HG03432 (cell line): ENCODE data around the gene PLOD1.
"Not testable (repeated sequence)": the region's sequence is repeated elsewhere in the genome, so short reads cannot be mapped to it uniquely, and the experiment has no call there.

Source experiments
- ATAC-seq: cut with Tn5 transposase; IDR thresholded peaks from one replicate; pipeline ENCODE4 v1.9.1; 2021; ENCODE audit warnings: mild to moderate bottlenecking, moderate library complexity; ENCODE audit not compliant: unreplicated experiment

PLOD1 gene

DNA sequence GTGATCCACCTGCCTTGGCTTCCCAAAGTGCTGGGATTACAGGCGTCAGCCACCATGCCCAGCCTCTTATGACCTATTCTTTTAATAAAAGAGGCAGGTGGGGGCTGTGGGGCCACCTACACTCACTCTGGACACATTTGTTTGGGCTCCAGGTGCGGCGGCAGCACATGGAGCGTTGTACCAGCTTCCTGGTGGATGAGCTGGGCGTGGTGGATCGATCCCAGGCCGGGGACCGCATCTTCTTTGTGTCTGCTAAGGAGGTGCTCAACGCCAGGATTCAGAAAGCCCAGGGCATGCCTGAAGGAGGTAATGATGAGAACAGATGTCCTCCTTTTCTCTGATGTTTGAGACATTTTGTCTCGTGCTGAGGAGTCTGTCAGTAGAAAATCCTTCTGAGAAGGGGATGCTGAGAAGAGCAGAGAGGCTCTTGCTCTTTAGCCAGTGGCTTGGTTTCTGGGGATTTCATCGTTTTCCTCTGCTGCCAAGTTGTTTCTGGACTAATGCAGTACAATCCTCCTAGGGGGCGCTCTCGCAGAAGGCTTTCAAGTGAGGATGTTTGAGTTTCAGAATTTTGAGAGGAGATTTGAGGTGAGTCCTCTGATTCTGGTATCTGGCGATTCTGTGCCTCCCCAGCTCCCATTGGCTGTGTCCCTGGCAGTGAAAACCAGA is 66.9 kb downstream of the PLOD1 start:
- ATAC-seq, result no peak

DNA sequence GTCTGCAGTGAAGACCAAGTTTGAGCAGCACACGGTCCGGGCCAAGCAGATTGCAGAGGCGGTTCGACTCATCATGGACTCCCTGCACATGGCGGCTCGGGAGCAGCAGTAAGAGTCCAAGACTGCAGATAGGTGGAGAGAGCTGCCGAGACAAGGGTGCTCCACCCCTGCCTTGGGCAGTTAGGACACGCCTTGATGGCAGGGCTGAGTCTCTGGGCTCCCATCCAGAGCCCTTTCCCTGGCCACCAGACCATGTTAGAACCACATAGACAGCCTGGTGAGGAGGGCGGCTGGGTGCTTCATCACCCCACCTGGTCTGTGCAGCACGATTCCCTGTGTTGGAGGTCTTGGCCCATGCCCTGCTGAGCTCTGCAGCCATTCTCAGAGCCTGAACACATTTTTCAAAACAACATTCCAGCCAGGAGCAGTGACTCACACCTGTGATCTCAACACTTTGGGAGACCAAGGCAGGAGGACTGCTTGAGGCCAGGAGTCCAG is 67.5 kb downstream of the PLOD1 start:
- no peak for ATAC-seq

GRCh38 chr1:12003762-12004161 is 69.2 kb downstream of the PLOD1 start:
- ATAC-seq, result no peak

DNA sequence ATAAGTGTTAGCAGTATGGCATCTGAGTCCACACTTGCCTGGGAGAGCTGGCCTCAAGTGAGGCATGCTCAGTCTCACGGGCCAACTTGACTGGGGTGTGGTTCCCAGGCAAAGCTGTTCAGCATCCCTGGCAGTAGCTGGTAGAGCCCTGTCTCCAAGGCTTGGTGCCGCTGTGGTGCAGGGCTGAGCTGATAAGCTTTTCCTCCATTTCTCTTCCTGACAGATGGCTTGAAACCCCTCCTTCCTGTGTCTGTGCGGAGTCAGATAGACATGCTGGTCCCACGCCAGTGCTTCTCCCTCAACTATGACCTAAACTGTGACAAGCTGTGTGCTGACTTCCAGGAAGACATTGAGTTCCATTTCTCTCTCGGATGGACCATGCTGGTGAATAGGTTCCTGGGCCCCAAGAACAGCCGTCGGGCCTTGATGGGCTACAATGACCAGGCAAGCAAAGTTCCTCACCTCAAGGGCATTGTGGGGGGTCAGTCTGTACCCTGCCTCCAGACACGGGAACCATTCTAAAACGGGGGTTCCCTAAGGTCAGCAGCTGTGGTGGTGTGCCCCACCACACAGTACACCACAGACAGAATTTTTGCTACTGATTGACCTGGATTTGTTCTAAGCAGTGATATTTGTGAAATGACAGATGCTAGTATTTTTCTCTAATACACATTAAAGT is 71.1 kb downstream of the PLOD1 start:
- no peak for ATAC-seq

DNA sequence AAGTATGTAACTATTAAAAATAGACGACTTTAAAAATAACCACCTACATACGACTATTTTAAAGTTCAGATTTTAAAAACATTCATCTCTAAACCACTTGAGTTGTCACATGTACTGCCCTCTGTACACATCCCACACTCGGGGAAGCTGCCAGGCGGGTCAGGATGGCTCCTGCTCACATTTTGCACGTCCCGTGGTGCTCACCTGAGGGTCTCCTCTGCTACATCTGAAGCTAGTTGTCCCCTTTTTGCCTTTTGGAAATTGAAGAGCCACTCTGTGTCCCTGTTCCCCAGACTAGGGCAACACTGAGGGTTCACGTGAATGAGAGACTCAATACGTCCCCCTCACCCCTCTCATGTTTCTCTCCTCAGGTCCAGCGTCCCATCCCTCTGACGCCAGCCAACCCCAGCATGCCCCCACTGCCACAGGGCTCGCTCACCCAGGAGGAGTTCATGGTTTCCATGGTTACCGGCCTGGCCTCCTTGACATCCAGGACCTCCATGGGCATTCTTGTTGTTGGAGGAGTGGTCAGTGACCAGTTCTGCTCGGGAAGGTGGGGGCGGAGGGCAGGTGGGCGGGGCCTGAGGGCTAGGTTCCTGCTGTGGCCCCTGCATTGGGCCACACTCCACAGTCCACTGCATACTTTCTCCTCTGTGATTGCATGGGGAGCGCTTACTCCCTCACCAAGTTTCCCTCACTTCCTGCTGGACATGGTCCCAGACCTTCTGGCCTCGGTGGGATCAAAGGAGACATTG is 71.8 kb downstream of the PLOD1 start:
- no peak for ATAC-seq

- ATAC-seq, result no peak
These were observed 72.7 kb downstream of the PLOD1 start for GRCh38 chr1:12007204-12007603.

GRCh38 chr1:12008355-12008754 is 73.8 kb downstream of the PLOD1 start:
- ATAC-seq, result not testable (repeated sequence)

DNA sequence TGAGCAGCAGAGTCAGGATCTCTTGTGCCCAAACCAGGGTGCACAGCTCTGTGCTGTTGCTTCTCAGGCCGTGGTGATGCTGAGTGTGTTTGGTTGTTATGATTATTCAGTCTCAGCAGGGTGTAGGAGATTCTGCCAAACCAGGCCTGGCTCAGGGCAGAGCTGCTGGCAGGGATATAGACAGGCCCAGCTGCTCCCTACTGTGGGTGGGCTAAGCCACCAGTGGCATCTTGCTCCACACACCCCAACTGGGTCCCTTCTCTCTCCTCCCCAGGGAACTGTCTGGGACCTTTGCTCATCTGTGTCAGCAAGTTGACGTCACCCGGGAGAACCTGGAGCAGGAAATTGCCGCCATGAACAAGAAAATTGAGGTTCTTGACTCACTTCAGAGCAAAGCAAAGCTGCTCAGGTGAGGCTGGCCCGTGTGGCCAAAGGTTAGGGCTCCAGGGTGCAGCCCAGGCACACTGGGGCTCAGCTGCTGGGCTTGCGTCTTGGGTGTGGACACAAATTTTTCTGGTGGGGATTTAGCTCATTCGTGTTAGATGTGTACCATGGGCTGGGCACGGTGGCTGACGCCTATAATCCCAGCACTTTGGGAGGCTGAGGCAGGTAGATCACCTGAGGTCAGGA is 74.9 kb downstream of the PLOD1 start:
- no peak for ATAC-seq

DNA sequence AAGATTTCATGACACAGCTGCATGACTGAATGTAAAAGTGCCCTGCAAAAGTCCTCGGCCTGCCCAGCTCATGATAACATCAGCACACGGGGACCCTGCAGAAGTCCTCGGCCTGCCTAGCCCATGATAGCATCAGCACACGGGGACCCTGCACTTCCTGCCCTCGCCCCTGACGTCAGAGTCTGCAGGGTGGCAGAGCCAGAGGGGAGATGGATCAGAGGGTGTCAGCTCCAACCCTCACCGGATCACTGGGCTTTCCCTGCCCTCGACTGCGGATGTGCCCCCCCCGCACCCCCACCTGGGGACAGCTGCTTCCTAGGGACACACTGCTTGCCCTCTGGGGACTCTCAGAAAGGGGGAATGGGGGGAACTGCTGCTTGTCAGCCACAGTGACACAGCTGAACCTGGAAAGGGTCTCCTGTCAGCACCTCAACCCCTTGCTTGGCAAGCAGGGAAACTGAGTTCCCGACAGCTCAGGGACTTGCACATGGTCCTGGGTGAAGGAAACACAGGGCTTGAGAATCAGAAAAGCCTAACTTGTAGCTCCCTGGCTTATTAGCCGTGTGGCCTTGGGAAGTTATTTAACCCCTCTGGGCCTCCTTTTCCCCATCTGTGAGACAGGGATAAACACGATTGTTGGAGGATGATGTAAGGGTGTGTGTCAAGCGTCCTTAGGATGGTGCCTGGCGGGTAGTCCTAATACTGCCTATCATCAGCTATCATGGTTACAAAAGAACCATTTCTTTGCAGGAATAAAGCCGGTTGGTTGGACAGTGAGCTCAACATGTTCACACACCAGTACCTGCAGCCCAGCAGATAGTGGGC is 76.4 kb downstream of the PLOD1 start:
- ATAC-seq, result no peak

- no peak for ATAC-seq
These were observed 77.5 kb downstream of the PLOD1 start for GRCh38 chr1:12011998-12012397.

GRCh38 chr1:12012560-12013316 is 78.2 kb downstream of the PLOD1 start:
- no peak for ATAC-seq

- no peak for ATAC-seq
These were observed 79.8 kb downstream of the PLOD1 start for GRCh38 chr1:12014141-12014991.

GRCh38 chr1:12015001-12015491 is 80.5 kb downstream of the PLOD1 start:
- no peak for ATAC-seq

- ATAC-seq, result no peak
These were observed 81.0 kb downstream of the PLOD1 start for GRCh38 chr1:12015499-12015898.

- ATAC-seq, result no peak
These were observed 81.7 kb downstream of the PLOD1 start for GRCh38 chr1:12016182-12016581.

- no peak for ATAC-seq
These were observed 85.5 kb downstream of the PLOD1 start for GRCh38 chr1:12019858-12020509.

DNA sequence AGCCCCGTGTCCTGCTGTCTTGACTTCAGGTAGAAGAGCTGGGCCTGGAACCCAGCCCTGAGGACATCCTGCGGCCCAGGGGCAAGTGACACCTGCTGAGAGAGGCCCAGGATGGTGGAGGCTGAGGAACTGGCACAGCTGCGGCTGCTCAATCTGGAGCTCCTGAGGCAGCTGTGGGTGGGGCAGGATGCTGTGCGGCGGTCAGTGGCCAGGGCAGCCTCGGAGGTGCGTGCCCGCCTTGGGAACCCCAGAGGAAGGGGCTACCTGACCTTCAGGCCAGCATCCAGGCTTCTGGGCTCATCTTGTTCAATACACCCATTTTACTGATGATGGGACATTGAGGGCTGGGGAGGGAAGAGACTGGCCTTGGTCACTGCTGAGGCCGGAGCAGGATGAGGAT is 87.1 kb downstream of the PLOD1 start:
- ATAC-seq, result no peak

- ATAC-seq, result no peak
These were observed 87.5 kb downstream of the PLOD1 start for GRCh38 chr1:12022036-12022435.
